Stimulated activated CD4-positive, alpha-beta T cell treated with anti-CD3 and anti-CD28 coated beads, Interleukin-2, amount 100 ng/mL, for 24 hours (primary cell): Measurements from ENCODE around the gene KYAT1.
A peak's percentile ranks its signal among the peaks of the same experiment; 100 is the strongest.

Experiments used
- DNase-seq, 2 donors: peaks; one replicate each; pipeline ENCODE4 v3.0.0-alpha.2; 2020

KYAT1 gene

DNA sequence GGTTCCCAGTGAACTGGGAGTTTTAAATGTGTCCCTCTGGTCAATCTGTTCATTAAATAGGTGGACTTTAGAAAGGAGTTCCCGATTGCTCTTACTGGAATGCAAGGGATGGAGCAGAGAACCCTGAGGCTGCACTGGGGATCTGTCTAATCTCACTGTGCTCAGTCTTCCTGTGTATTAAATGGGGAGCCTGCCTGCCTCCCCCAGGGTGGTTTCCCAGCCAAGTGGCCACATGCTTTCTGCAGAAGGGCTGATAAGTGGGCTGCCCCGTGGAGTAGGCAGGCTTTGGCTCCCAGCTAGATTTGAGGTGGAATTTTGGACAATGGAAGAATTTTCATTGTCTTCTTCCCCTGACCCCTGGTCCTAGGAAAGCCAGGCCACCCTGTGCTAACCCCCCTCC lies 25.0 kb upstream of the KYAT1 start:
- no peak for DNase-seq

DNA sequence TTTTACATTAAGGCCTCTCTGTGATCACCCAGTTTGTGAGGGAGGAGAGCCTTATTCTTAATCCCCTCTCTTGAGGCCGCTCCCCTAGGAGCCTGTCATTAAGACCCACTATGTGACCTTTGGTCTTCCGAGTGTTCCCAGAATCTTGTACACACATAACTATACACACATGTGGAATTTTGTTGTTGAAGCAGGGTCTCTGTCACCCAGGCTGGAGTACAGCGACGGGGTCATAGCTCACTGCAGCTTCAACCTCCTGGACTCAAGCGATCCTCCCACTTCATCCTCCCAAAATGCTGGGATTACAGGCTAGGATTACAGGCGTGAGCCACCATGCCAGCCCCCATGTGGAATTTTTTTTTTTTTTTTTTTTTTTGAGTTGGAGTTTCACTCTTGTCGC lies 24.2 kb upstream of the KYAT1 start:
- DNase-seq = no peak

DNA sequence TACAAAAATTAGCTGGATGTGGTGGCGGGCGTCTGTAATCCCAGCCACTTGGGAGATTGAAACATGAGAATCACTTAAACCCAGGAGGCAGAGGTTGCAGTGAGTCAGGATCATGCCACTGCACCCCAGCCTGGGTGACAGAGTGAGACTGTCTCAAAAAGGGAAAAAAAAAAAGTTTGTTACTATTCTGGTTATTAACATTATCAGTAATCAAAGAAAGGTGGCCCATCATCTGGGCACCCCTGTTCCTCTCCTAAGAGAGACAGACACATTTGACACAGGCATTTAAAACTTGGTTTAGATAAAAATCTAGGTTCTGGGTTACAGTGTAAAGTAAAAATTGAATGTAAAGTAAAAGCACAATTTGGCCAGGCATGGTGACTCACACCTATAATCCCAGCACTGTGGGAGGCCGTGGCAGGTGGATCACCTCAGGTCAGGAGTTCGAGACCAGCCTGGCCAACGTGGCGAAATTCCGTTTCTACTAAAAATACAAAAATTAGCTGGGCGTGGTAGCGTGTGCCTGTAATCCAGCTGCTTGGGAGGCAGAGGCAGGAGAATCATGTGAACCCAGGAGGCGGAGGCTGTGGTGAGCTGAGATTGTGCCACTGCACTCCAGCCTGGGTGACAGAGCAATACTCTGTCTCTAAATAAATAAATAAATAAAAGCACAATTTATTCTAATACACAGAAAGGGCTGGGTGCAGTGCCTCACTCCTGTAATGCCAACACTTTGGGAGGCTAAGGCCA lies 22.3 kb upstream of the KYAT1 start:
- peak in 1 of 2 donors; percentile 23 for DNase-seq

DNA sequence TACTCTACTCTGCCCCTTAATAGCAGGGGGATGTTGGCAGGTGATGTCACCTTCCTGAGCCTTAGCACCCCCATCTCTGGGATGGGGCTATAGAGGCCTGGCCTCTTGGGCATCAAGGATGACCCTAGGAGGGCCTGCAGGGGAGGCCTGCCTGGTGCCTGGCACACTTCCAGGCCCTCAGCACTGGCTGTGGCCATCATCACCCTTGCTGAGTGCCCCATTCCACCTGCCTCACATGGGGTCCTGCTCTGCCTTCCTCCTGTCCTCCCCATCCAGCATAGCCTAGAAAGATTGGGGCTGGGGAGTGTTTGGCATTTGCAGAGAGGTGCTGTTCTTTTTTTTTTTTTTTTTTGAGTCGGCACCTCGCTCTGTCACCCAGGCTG lies 21.3 kb upstream of the KYAT1 start:
- no peak for DNase-seq

DNA sequence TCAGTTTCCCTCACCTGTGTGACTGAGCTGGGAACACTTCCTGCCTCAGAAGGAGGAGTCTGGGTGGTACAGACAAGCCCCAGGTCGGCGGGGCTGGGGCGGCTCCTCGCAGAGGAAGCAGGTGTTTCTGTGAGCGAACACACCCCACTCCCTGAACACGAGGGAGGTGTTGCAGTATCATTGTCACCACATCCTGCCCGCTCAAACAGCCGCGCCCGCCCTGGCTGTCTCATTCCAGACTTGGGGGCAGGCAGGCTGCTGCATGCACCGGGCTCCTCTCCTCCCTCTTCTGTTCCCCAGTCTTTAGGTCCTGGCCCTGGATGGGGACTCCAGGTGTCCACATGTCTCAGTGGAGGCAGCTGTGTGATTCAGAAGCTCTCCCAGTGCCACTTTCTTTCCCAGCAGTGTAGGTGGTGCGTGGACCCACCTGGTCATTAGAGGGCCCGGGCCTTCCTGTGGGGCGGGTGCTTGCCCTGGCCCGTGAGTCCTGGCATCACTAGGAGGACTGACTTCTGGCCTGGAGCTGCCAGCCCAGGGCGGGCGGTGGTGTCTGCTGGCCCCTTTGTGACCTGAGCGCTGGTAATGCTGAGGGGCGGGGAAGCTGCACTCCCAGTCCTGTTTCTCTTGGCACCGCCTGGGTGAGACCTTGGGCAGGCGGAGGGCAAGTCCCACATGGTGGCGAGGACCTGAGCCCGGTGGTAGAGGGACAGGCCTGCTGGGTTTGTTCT lies 20.8 kb upstream of the KYAT1 start:
- DNase-seq = peak; percentile 80 to 86

DNA sequence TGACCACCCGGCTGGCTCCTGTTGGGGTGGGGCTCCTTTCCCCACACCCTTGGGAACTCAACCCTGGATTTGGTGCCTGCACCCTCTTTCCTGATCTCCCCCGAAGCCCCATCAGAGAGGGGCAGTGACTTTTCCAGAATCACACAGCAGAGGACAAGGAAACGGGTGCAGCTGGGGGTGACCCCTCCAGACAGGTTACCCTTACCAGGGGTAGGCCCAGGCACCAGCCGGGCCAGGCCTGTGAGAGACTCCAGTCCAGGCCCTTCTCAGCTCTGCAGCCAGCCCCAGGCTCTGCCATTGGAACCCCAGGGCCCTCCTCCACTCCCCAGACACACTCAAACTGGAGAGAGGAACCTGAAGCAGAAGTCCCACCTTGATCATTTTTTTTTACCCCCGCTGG lies 20.1 kb upstream of the KYAT1 start:
- DNase-seq = no peak

DNA sequence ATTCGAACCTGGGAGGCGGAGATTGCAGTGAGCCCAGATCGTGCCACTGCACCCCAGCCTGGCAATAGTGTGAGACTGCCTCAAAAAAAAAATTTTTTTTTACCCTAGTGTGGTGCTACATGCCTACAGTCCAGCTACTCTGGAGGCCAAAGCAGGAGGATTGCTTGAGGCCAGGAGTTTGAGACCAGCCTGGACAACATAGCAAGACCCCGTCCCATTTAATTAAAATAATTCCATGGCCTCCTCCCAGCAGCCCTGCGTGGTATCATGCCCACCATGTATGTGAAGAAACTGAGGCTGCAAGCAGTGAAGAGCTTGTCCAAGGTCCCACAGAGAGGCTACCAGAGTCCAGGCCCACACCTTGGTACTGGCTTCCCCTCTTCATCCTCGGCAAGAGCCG lies 19.6 kb upstream of the KYAT1 start:
- DNase-seq = no peak

DNA sequence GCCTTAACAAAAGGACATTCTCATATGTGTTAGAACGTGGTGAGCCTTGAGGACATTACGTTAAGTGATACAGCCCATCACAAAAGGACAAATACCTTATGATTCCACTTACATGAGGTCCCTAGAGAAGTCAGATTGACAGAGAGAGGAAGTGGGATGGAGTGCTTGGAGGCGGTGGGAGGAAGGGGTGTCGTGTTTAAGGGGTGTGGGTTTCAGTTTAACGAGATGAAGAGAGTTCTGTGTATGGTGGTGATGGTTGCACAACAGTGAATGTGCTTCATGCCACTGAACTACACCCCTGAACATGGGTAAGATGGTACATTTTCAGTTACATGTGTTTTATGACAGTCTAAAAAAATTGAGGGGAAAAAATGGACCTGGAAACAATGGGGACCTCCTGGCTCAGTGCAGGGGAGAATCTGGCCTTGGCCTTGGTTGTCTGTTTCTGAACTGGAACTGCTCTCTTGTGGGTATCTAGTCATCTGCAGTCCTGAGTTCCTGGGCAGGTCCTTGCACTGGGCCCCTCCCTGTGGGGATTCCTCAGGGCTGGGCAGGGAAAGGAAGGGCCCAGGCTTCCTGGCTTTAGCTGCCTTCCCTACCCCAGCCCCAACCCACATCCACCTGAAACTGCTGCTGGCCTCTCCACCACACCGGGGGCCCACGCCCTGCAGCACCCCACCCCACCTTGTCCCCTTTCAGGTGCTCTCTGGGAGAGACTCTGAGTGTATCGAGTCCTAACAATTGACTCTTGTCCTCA lies 18.0 kb upstream of the KYAT1 start:
- DNase-seq = peak; percentile 28 to 30

DNA sequence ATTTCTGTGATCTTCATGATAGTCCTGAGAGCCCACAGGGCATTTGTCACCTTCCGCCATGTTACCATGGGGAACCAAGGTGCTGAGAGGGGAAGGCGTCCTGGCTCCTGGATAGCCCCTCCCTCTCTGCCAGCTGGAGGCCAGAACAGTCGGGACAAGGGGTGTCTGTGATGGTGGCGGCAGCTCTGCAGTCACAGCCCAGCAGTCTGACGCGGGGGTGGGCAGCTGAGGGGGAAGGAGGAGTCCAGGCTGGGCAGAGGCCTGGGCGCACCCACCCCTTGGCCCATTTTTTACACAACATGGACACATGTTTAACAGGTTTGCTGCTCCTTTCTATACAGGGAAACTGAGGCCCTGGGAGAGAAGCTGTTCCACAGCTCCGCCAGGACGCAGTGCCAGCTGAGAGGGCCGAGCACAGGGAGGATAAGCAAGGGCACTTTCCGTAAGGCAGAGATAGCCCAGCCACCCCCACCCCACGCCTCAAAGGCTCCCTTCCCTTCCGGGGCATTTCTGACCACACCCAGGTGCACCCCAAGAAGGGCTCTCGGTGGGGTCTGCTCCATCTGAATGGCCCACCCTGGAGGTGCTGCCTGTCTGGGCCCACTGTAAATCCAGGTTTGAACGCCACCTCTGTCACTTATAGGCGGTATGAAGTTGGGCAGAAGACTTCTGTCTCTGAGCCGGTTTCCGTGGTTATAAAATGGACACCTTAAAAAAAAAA lies 17.3 kb upstream of the KYAT1 start:
- no peak for DNase-seq

DNA sequence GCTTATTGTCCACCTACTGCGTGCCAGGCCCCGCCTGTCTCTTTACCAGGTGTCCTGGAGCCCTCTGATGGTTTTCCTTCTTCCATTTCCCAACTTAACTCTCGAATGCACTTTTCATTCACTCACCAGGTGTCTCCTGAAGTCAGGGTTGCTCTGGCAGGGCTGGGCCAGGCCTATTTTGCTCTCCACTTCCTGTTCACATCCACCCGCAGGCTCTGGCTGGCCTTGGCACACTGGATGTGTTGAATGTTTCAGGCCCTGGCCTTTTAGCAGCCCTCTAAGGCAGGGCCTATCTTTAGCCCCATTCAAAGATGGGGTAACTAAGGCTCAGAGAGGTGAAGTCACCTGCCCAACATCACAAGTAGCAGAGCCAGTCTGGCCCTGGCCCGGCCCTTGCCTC lies 16.6 kb upstream of the KYAT1 start:
- DNase-seq = no peak

DNA sequence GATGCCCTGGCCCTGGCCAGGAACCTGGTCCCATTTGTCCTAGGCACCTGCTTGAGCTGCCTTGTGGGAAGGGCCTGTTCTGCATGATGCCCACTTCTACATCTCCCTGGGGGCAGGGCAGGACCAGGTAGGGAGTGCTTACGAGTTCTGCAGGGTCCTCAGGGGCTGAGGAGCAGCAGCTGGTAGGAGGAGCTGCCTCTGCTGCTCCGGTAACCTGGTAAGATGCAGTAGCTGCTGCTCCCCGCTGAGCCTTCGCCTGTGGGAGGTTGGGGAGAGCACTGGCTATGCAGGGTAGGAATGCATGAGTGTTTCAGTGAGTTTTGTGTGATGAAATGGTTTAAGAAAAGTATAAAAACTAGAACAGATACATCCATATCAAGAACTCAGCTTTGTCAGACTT lies 13.8 kb upstream of the KYAT1 start:
- no peak for DNase-seq

DNA sequence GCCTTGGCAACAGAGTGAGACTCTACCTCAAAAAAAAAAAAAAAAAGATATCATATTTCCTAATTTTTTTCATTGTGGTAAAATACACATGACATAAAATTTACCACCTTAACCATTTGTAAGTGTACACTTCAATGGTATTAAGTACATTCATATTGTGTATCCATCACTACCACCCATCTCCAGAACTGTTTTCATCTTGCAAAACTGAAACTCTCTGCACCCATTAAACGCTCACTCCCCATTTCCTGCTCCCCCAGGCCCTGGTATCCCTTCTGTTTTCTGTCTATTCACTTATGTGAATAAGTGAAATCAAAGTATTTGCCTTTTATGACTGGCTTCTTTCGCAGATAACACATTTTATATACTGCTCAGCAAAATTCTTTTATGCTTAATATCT lies 13.0 kb upstream of the KYAT1 start:
- no peak for DNase-seq

DNA sequence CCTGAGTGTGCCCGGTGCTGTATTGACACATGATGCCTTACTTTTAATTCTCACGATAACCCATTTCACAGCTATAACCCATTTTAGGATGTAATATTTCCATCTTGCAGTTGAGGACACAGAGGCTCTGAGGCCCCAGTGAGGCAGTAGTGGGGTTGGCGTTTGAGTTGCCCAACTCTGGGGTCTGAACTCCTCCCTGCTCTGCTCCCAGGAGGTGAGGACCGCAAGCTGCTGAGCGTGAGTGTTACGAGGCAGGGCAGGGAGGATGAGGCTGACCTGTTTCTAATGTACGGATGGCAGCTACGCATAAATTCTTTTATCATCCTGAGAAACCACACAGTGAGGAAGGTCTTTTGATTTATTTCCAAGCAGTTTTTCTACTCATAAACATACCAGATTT lies 11.6 kb upstream of the KYAT1 start:
- DNase-seq = no peak

DNA sequence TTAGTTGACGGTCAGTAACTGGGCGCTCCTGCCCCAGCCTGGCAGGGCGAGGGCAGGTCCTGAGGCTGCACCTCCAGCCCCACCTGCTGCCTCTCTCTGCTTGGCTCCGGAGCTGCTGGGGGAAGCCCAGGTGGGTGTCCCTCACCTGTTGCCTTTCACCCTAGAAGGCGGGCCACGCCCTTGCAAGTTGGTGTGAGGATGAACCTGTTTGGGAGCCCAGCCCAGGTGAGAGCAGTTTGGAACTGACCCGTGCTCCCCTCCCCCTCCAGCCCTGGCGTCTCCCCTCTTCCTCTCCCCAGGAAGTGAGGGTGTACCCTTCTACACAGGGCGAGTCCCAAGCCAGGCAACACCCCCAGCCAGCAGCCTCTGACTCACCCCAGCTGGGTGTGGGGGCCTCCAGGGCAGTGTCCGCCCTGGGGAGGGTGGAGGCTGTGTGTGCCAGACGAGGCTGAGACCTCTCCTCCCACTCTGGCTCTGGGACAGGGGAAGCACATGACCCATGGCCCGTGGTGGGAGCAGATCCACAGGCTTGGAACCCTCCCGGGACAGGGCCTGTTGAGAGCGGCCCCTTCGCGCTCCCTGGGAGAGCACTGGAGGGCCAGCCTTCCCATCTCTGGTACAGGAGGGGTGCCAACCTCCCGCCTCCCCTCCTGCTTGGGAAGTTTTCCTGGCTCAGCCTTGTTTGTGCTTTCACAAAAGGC lies 10.6 kb upstream of the KYAT1 start:
- DNase-seq = peak in 1 of 2 donors; percentile 17

DNA sequence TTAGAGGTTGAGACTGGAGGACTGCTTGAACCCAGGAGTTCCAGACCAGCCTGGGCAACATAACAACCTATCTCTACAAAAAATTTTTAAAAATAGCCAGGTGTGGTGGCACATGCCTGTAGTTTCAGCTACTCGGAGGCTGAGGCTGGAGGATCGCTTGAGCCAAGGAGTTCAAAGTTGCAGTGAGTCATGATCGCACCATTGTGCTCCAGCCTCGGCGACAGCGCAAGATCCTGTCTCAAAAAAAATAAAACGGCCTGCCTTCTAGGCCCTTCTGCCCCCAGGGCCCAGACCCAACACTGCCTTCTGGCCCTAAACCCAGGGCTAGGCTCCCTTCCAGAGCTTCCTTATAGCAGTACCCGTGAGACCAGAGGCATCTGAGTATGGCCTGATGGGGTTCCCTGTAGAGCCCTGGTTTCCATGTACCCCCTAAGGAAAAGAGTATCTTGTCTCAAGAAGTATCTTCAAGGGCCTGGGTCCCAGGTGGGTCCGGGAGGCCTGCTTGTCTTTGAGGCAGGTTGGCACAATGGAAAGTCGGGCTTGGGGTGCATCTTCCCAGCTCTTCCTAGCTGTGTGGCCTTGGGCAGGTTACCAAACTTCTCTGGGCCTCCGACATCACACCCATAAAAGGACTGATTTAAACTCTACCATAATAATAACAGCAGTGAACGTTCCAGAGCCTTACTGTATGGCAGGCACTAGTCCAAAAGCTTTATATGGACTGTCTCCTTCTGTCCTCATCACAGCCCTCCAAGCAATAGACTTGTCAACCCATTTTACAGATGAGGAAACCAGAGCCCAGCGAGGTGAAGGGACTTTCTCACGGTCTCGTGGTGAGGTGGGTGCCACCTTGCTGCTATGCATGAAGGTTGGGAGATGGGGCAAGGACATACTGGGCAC lies 9.8 kb upstream of the KYAT1 start:
- DNase-seq = no peak

DNA sequence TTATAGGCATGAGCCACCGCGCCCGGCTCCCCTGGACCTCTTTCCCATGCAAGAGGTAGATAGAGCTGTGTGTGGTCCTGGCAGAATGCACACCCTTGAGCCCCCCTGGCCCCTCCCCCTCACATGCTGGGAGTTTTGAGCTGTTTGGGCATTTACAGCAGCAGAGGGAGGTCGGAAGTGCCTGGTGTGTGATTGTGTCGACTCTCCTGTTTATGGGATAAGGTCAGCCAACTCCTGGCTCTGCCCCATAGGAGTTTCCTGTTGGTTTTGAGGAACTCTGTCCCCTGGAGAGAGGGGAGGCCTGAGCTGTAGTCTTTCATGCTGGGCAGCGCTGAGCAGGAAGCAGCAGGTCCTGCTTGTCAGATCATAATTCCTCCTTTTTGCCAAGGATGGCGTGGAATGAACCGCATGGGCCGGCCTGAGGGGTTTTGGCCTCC lies 6.2 kb upstream of the KYAT1 start:
- no peak for DNase-seq

DNA sequence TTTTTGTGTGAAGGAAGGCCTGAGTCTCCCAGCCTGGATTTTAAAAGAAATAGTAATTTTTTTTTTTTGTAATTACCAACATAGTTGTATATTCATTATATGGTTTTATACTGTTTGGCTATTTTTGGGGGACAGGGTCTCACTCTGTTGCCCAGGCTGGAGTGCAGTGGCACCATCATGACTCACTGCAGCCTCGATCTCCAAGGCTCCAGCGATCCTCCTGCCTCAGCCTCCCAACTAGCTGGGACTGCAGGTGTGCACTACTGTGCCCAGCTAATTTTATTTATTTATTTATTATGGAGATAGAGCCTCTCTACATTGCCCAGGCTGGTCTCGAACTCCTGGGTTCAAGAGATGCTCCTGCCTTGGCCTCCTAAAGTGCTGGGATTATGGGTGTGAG lies 5.3 kb upstream of the KYAT1 start:
- no peak for DNase-seq

DNA sequence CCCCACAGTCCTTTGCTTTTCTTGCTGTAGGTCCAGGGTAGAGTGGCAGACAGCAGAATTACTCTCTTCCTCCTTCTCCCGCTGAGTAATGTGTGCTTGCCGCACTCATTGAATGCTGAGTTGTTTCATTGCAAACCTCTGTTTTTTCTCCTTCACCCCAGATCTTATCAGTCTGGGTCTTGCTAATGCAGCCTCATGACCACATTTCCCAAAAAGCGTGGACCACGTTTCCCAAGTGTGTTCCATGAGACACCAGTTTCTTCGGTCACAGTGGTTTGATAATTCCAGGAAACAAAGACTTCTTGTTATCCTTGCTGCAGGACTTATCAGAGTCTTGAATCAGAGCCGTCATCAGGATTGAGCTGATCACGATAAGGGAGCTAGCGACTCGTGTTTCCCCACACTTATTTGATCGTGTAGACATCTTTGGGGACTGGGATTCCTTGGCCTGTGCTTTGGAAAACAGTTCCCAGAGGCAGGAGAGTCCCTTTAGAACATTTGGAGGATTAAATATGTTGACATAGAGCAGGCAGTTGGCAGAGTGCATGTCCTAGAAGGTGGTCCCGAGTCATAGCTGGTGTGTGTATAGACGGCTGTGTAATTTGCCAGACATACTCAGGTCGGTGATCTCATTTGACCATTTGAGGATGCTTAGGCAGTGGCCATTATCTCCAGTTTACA lies 4.6 kb upstream of the KYAT1 start:
- no peak for DNase-seq

DNA sequence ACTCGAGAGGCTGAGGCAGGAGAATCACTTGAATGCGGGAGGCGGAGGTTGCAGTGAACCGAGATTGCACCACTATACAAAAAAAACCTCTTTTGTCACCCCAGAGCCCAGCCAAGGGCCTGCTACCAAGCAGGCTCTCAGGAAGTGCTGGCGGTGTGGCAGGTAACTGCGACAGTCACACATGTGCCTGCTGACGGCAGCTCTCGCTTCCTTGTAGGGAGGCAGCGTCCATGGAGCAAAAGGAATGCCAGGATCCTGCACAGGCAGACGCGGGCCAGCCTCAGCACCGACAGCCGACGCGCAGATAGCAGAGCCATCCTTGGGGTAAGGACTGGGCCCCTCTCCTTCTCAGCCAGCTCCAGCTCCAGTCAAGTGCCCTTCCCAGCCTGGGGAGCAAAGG lies 4.0 kb upstream of the KYAT1 start:
- DNase-seq = no peak

DNA sequence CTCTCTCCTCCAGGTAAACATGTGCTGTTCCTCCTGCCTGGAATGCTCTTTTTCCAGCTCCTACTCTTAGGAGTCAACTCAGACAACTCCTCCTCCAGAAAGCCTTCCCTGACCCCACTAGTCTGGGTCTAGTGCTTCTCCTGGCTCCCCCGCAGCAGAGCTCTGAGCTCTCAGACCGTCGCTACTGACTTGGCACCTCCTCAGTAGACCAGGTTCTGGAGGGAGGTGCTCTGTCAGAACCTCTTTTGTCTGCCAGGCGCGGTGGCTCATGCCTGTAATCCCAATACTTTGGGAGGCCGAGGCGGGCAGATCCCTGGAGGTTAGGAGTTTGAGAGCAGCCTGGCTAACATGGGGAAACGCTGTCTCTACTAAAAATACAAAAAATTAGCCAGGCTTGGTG lies 3.6 kb upstream of the KYAT1 start:
- DNase-seq = no peak

DNA sequence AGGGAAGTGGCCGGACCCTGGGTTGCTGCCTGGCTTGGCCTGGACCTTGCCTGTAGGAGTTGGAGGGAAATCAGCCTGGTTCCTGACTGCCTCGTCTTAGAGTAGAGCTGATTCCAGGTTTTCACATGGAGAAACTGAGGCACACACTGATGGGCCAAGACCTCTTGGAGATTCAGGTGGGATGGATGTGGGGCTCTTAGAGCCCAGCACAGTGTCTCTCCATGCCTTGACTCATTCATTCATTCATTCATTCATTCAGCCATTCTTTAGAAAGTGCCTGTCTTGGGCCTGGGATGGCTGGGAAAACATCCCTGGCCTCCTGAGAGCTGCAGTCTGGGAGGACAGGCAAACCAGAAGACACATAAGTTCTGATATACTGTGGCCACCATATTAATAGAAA lies 2.4 kb upstream of the KYAT1 start:
- DNase-seq = no peak
